GM21381 (cell line): ENCODE results near the gene FOXD1.
"Not testable (repeated sequence)": the region's sequence is repeated elsewhere in the genome, so short reads cannot be mapped to it uniquely, and the experiment has no call there.

Experiments
- ATAC-seq: cut with Tn5 transposase; IDR thresholded peaks from one replicate; pipeline ENCODE4 v1.9.1; 2021; ENCODE audit warnings: mild to moderate bottlenecking, moderate library complexity; ENCODE audit not compliant: unreplicated experiment

FOXD1 gene

DNA sequence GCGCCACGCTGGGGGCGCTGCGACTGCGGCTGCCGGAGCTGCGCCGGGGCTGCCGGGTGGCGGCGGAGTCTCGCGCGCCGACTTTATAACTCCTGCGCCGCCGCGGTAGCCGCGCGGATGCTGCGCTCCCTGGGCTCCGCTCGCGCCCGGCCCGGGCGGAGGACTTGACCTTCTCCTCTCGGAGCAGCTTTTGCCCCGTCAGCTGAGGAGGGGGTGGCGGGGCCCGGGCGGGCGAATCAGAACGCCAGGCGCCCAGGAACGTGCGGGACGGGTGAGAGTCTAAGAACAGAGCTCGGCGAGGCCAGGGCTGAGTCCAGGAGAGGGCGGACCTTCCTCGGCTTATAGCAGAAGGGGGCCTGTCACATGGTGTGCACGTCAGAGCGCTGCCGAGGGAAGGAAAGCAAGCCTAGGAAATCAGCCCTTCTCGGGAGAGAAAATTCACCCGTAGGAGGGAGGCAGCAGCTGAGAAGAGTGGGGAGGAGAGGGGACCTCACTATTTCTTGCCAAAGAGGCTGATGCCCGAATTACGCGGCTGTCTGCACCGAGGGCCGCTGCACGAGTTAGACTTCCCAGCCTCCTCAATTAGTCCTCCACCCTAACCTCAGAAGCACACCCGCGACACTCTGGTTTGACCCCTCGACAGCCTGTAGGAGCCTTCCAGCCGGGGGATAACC is at the start of gene FOXD1:
Gene FOXD1 (minus strand): TSS at position 315 of the 674 bp plus-strand sequence. CDS start 415 bp downstream, outside the sequence.
- ATAC-seq = no peak

DNA sequence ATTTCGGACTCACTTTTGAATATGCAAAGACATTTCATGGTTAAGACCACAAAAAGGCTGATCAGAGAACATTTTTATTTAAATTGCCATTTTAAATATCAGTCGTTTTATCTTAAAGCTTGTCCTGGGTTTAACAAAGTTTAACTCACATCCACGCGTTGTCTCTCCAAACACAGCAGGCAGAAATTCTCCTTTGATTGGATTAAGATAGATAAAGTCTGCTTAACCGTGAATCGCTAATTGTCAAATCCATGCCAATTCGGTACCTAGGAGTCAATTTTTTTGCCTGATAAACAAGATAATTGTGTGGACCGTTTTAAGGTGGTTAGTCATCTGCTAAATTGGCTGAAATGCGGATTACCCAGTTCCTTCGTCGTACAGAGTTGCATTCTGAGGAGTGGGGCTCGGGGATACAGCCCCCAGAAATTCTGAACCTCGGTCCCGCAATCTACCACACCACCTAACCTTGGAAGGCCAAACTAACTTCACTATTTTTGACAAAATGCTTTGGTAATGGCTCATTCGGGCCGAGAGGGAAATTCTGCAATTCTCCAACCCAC is 49.0 kb upstream of the FOXD1 start:
- no peak for ATAC-seq

DNA sequence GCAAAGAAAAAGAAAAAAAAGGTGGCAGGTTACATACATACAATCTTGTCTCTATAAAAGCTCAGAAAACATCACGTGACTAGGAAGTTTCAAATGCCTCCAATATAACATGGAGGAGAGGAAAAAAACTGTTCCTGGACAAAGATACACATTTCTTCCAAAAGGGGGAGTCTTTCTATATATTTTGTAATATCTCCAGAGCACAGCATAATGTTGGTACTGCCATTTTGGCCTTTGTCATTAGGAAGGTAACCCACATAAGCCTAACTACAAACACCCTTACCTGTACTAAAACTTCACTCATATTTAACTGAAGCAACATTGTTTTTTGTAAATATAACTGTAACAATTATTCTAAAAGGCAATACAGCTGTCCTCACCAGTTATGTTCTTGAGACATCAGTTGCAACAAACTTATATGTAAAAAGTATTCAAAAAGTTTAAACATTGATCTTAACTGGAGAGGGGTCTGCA is 48.4 kb upstream of the FOXD1 start:
- no peak for ATAC-seq

DNA sequence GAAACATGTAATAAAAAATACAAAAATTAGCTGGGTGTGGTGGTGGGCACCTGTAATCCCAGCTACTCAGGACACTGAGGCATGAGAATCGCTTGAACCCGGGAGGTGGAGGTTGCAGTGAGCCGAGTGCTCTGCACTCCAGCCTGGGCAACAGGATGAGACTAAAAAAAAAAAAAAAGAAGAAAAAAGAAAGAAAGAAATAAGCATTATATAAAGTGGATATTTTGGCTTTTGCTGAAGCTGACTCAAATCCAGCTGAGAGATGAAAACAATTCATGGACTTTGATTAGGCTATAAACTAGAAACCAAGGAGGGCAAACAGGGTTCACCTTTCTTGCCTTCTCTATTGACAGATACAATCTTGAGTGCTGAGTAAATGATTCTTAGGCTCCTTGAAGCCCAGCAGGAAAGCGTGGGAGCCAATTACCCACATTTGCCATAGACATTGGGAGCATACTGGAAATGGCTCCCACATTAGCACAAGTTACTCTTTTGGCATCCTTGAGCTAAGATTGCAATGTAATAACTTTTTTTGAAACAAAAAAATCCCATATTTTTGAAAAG is 47.3 kb upstream of the FOXD1 start:
- no peak for ATAC-seq

DNA sequence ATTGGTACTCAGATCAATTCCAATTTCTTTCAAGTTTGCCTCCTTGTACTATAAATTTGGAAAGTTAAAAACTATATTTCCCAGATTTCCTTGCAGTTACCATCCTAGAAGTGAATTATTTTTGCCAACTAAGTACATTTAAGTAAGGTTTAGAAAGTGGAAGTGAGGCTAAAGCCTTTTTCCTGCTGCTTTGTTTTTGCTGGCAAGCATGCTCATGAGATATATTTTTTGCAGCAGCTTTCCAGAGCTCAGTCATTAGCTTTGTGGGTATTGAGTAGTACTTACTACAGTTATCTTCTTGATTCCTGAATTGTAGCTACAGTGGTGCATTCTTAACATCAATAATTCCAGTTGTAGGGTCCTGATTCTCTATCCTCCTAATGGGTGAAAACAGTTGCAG is 46.1 kb upstream of the FOXD1 start:
- ATAC-seq = no peak

DNA sequence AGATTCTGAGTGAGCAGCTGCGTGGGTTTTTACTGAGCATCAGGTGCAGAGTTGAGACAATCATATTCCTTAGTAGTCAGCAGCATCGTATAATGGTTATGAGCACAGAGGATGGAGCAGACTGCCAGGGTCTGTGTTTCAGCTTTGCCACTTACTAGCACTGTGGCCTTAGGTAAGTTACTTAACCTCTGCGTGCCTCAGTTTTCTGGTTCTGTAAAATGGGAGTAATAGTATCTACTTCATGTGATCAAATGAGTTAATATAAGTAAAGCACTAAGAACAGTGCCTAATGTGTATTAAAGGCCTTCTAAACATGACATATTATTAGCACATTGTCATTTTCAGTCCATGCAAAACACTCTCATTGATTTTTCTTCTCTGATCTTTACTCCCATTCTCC is 44.8 kb upstream of the FOXD1 start:
- ATAC-seq = no peak

DNA sequence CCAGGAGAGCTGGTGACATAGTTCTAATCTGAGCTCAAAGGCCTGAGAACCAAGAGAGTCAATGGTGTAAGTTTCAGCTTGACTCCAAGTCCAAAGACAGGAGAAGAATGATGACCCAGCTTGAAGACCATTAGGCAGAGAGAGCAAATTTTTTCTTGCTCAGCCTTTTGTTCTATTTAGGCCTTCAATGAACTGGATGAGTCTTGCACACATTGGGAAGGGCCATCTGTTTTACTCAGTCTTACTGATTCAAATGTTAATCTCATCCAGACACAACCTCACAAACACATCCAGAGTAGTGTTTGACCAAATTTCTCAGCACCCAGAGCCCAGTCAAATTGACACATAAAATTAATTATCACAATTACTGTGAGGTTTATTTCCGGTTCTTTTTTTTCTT is 42.6 kb upstream of the FOXD1 start:
- ATAC-seq = no peak

DNA sequence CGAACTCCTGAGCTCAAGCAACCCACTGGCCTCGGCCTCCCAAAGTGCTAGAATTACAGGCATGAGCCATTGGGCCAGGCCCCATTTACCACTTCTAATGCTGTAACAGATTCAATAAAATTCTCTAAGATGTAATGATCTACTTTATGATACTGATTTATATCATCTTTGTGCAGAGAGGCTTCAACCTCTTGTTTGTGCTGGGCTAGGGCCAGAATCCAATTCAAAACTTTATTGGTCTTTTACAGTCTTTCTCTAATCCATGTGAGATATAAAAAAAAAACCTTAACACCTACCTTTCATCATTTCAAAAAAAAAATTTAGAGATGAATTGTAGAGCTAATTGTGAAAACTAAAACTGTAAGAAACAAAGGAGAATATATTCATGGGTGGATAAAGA is 41.5 kb upstream of the FOXD1 start:
- no peak for ATAC-seq

DNA sequence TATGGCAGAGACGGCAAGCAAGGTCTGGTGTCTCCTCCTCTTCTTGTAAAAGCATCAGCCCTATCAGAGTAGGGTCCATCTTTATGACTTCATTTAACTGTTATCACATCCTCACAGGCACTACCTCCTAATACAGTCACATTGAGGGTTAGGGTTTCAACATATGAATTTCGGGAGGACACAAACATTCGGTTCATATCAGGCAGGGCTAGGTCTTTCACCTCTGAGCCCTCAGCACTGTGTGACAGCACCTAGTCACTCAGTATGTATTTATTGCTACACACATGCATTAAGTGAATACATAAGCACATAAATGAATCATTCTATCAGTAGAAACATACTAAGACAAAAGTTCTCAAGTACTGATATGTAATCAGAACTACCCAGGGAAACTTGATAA is 40.2 kb upstream of the FOXD1 start:
- ATAC-seq = no peak

DNA sequence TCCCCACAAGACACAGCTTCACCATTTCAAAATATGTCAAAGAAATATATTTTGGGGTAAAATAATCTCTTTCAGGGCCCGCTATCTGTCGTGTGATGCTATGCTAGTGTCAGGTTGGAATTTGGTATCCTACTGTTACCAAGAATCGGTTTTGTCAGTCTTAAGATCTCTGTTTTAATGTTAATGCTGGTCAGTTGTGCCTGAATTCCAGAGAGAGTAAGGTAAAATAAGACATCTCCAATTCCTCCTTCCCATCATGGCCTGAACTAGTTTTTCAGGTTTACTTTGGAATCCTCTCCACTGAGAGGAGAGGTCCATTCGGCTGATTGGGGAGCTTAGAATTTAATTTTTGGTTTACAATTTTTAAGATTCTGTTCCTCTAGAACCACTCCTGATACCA is 39.2 kb upstream of the FOXD1 start:
- ATAC-seq = no peak

DNA sequence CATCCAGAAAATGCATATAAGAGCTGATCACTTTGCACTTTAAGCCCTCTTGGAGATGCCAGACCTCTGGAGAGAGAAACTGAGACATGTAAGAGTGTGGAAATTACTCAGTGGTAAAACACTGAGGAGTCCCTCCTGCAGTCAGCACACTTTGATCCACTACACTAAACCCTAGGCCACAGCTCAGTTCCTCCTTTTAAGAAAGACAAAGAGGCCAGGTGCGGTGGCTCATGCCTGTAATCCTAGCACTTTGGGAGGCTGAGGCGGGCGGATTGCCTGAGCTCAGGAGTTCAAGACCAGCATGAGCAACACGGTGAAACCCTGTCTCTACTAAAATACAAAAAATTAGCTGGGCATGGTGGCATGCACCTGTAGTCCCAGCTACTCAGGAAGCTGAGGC is 38.7 kb upstream of the FOXD1 start:
- ATAC-seq = not testable (repeated sequence)

DNA sequence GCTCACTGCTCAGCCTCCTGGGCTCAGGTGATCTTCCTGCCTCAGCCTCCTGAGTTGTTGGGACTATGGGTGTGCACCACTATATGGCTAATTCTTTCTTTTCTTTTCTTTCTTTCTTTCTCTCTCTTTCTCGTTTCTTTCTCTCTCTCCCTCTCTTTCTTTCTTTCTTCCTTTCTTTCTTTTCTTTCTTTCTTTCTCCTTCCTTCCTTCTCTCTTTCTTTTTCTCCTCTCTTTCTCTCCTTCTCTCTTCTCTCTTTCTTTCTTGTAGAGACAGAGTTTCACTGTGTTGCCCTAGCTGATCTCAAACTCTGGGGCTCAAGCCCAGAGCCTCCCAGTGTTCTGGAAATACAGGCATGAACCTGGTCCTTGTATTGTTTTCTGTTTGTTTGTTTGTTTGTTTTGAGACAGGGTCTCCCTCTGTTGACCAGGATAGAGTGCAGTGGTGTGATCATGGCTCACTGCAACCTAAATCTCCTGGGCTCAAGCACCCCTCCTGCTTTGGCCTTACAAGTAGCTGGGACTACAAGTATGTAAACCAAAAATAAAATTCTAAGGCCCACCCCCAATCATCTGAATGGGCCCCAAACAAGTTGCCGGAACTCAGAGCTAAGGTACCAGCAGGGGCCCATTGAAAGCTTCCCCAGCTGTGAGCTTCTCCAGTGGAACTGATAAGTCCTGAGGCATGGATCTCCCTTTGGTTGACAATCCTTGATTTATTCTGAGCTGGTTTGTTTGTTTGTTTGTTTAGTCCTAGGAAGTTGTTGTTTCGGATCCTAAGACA is 37.7 kb upstream of the FOXD1 start:
- ATAC-seq = no peak

DNA sequence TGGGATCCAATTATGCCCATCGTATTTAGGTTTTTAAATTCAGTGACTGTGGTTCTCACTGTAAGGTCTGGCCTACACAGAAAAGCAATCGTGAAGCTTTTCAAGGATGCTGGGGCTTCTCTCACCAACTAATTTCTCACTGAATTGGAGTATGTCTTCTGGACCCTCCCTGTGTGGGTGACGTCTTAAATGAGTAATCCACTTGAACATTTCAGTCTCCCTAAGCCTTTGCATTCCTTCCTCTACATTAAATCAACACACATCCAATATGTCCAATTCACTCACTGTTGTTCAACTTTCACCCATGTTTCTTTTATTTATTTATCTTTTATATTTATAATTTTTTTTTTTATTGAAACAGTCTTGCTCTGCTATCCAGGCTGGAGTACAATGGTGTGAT is 37.1 kb upstream of the FOXD1 start:
- no peak for ATAC-seq

DNA sequence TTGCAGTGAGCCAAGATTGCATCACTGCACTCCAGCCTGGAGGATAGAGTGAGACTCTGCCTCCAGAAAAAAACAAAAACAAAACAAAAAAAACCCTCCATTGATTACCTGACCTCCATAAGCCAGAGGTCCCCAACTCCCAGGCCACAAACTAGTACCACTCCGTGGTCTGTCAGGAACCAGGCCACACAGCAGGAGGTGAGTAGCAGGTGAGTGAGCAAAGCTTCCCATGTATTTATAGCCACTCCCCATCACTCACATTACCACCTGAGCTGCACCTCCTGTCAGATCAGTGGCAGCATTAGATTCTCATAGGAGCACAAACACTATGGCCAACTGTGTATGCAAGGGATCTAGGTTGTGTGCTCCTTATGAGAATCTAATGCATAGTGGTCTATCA is 35.9 kb upstream of the FOXD1 start:
- ATAC-seq = no peak

DNA sequence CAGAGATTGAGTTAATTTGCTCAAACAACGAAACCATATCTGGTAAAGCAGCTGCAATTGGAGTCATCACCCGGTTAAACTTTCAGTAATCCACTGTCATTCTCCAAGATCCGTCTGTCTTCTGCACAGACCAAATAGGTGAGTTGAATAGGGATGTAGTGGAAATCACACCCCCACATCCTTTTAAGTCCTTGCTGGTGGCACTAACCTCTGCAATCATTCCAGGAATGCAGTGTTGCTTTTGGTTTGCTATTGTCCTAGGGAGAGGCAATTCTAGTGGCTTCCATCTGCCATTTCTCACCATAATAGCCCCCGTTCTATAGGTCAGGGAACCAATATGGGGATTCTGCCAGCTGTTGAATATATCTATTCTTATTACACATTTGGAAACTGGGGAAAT is 35.1 kb upstream of the FOXD1 start:
- no peak for ATAC-seq

DNA sequence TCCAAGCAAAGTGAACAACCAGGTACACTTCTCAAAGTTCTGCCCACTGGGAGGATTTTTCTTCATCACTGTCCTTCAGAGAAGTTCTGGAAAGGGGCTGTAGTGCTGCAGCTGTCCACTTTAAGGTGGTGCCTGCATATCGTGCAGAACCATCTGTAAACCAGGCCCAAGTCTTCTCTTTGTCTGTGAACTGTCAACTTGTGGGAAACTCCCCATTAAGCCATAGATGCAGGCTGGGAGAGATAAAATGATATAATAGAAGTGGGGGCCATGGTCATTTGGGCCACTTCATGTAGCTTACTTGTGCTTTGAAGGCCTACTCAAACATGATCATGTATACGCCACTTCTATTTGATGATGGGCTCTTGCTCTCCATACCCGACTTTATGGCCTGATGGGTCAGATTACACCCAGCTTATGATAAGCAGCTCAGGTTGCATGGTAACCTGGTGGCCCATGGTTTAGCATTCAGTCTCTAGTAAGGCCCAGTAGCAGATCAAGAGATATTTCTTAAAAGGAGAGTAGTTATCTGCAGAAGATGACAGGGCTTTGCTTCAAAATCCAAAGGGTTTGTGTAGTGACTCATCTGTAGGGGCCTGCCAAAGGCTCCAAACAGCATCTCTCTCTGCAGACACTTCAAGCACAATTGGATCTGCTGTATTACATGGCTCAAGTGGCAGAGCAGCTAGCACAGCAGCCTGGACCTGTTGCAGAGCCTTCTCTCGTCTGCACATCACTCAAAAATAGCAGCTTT is 34.0 kb upstream of the FOXD1 start:
- ATAC-seq = no peak

DNA sequence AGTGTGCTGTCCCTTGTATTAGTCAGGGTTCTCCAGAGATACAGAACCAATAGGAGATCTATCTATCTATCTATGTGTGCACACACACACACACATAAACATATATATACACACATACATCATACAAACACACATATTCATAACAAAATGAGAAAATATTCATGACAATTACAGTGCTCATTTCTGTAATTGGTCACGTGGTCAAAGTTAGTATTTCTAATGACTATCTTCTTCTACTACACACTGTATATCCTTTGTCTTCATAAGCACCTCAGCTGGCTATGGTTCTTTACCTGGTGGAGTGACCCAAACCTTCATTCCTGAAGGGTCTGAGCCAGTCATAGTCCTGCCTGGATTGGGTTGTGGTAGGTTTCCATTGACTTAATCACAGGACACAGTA is 31.9 kb upstream of the FOXD1 start:
- no peak for ATAC-seq

DNA sequence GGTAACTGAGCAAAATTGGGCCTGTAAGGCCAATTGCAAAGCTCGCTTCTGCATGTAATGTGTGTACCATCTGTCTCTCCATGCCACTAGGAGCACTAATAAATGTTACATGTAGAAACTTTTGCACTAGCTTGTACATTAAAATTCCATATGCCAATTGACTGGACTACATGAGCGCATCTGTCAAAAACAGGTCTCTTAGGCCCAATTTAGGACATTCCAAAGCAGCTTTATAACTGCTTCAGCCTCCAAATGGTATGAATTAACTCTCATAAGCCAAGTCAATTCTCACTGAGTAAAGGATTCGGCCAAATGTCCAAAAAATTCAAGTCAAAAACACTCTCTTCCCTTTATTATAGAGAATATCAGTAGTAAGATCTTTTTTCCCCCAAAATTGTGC is 23.5 kb upstream of the FOXD1 start:
- no peak for ATAC-seq

DNA sequence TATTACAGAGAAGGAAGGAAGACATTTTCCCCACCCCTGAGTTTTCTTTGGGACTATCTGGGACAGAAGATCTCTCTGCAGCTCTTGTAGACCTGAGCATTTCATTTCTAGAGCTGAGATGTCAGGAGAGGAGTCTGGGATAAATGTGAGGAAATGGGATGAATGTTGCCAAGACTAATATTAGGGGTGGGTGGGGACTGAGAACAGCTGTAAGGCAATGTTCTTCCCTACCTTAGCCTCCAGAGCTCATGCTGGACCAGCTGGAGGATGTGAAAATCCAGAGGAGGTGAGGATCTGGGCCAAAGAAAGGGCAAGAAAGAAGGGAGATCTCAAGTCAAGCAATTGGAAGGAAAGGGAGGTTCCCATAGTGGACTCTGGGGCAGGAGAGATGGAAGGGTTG is 23.1 kb upstream of the FOXD1 start:
- no peak for ATAC-seq

DNA sequence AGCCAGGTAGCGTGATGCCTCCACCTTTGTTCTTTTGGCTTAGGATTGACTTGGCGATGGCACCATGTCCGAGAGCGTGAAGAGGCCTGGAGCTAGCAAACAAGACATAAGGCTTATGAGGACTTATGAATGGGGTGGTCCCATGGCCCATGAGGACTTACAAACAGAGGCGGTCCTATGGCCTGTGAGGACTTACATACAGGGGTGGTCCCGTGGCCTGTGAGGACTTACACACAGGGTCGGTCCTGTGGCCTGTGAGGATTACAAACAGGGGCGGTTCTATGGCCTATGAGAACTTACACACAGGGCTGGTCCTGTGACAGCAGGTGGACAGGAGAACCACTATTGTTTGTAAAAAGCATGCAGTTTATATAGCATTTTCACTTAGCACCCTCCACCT is 21.3 kb upstream of the FOXD1 start:
- ATAC-seq = no peak

DNA sequence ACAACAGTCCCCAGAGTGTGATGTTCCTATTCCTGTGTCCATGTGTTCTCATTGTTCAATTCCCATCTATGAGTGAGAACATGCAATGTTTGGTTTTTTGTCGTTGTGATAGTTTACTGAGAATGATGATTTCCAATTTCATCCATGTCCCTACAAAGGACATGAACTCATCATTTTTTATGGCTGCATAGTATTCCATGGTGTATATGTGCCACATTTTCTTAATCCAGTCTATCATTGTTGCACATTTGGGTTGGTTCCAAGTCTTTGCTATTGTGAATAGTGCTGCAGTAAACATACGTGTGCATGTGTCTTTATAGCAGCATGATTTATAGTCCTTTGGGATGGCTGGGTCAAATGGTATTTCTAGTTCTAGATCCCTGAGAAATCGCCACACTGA is 20.1 kb upstream of the FOXD1 start:
- not testable (repeated sequence) for ATAC-seq
